ENCODE data around the gene TNFRSF8. TPM values are rescaled to one million over a fixed set of nuclear protein-coding genes. Genes with fewer than 3 reads are reported as not detected.

TNFRSF8 gene
- total and polyA plus RNA-seq, 7 donors: 0.25 to 0.86 (median 0.49) TPM

- ATAC-seq (no peak), DNase-seq (no peak)
- Histone ChIP-seq H3K27ac (no peak overlapping the region), H3K4me1 (no peaks in the 10 kb centered on the region), H3K9me3 (no peaks in the 10 kb centered on the region), H3K4me3 (no peak overlapping the region), H3K27me3 (ENCODE audit: insufficient read depth in 3 of 3, low read length in 2 of 3) (peaks cover 0 to 26% (median 20%) of the 10 kb centered on the region in 3 donors), H3K36me3 (ENCODE audit: insufficient read depth in 1 of 2, low read depth in 1 of 2) (no peaks in the 10 kb centered on the region)
- TF ChIP-seq, protein P1, sequence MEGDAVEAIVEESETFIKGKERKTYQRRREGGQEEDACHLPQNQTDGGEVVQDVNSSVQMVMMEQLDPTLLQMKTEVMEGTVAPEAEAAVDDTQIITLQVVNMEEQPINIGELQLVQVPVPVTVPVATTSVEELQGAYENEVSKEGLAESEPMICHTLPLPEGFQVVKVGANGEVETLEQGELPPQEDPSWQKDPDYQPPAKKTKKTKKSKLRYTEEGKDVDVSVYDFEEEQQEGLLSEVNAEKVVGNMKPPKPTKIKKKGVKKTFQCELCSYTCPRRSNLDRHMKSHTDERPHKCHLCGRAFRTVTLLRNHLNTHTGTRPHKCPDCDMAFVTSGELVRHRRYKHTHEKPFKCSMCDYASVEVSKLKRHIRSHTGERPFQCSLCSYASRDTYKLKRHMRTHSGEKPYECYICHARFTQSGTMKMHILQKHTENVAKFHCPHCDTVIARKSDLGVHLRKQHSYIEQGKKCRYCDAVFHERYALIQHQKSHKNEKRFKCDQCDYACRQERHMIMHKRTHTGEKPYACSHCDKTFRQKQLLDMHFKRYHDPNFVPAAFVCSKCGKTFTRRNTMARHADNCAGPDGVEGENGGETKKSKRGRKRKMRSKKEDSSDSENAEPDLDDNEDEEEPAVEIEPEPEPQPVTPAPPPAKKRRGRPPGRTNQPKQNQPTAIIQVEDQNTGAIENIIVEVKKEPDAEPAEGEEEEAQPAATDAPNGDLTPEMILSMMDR (IDR thresholded peaks at IDR 0.05): no peak
- WGBS, 3 donors: 61 to 67% (median 62%) methylated on average over 7 of the region's 7 CpGs
- intact Hi-C loops (cut with DNase I): no loop called here
Measured at GRCh38 chr1:12059722-12060464, 3.2 kb upstream of the TNFRSF8 start.

- H3K9me3 ChIP-seq: no peaks in the 10 kb centered on the region
- TF ChIP-seq, protein P1 (IDR thresholded peaks at IDR 0.05): no peak
- no peaks in the 10 kb centered on the region for H3K36me3 ChIP-seq (ENCODE audit: insufficient read depth in 1 of 2, low read depth in 1 of 2)
- intact Hi-C loops (cut with DNase I): no loop called here
- peaks cover 0 to 26% (median 20%) of the 10 kb centered on the region in 3 donors for H3K27me3 ChIP-seq (ENCODE audit: insufficient read depth in 3 of 3, low read length in 2 of 3)
- no peak for DNase-seq
- no peaks in the 10 kb centered on the region for H3K4me1 ChIP-seq
- no peak for ATAC-seq
- no peak overlapping the region for H3K4me3 ChIP-seq
- WGBS, 3 donors: 98 to 99% (median 98%) methylated on average over 3 of the region's 3 CpGs
- H3K27ac ChIP-seq: no peak overlapping the region
Measured at GRCh38 chr1:12060500-12060899, 2.6 kb upstream of the TNFRSF8 start.

GRCh38 chr1:12064073-12064969 is 1.2 kb downstream of the TNFRSF8 start:
- no peaks in the 10 kb centered on the region for H3K36me3 ChIP-seq (ENCODE audit: insufficient read depth in 1 of 2, low read depth in 1 of 2)
- H3K27ac ChIP-seq: no peak overlapping the region
- ATAC-seq: no peak
- intact Hi-C loops (cut with DNase I): no loop called here
- TF ChIP-seq, protein P1 (IDR thresholded peaks at IDR 0.05): no peak
- no peaks in the 10 kb centered on the region for H3K4me1 ChIP-seq
- 16 to 19% (median 18%) methylated on average over 17 of the region's 17 CpGs for WGBS, 3 donors
- H3K4me3 ChIP-seq: no peak overlapping the region
- H3K9me3 ChIP-seq: no peaks in the 10 kb centered on the region
- no peak for DNase-seq
- peaks cover 0 to 53% (median 21%) of the 10 kb centered on the region in 3 donors for H3K27me3 ChIP-seq (ENCODE audit: insufficient read depth in 3 of 3, low read length in 2 of 3)

DNA sequence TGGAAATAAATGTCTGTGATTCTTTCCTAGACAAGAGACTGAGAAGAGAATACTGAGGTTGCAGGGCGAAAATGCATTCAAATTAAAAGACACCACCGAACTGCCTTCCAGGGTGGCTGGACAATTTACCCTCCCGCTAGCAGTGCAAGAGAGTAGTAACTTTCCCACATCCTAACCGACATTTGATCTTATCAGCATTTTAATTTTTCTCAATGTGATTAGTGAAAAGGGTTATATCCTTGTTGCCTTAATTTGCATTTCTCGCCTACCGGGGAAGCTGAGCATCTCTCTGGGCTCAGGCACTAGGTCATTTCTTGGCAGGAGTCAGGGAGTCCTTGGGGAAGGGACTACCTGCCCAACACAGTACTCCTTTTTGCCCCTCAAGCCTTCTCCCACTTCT is 2.8 kb downstream of the TNFRSF8 start:
- WGBS, 3 donors: 62 to 75% (median 67%) methylated on average over 6 of the region's 6 CpGs
- no peak overlapping the region for H3K4me3 ChIP-seq
- H3K27ac ChIP-seq: no peak overlapping the region
- DNase-seq: no peak
- no peaks in the 10 kb centered on the region for H3K4me1 ChIP-seq
- TF ChIP-seq, protein P1 (IDR thresholded peaks at IDR 0.05): no peak
- H3K9me3 ChIP-seq: no peaks in the 10 kb centered on the region
- intact Hi-C loops (cut with DNase I): no loop called here
- peaks cover 0 to 58% (median 21%) of the 10 kb centered on the region in 3 donors for H3K27me3 ChIP-seq (ENCODE audit: insufficient read depth in 3 of 3, low read length in 2 of 3)
- no peaks in the 10 kb centered on the region for H3K36me3 ChIP-seq (ENCODE audit: insufficient read depth in 1 of 2, low read depth in 1 of 2)
- no peak for ATAC-seq
